Activated CD8-positive, alpha-beta memory T cell treated with anti-CD3 and anti-CD28 coated beads for 1 hour (primary cell): ENCODE results near the gene DDI2.

Experiments
- DNase-seq, 2 donors: peaks; one replicate each; pipeline ENCODE4 v3.0.0-alpha.2; 2020; ENCODE audit warnings: low read depth in 1 of 2; ENCODE audit errors: extremely low read depth in 1 of 2

The DDI2 gene

GRCh38 chr1:15605398-15606383 lies 11.6 kb upstream of the DDI2 start:
- no peak for DNase-seq

- DNase-seq = no peak
Measured at GRCh38 chr1:15609631-15610030, 7.6 kb upstream of the DDI2 start.

DNA sequence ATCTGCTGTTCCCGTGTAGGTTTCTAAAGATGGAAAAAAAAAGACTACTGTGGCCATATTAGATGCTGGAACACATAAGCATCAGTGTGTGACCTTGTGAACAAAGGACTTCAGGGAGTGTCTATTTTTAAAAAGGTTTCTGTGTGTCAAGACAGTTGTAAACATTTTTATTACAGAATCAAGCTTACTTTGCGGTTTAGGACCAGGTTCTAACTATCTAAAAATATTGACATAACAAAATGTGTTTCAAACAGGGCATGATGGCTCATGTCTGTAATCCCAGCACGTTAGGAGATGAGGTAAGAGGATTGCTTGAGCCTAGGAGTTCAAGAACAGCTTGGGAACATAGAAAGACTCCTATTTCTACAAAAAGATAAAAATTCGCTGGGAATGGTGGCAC lies 7.1 kb upstream of the DDI2 start:
- no peak for DNase-seq

DNA sequence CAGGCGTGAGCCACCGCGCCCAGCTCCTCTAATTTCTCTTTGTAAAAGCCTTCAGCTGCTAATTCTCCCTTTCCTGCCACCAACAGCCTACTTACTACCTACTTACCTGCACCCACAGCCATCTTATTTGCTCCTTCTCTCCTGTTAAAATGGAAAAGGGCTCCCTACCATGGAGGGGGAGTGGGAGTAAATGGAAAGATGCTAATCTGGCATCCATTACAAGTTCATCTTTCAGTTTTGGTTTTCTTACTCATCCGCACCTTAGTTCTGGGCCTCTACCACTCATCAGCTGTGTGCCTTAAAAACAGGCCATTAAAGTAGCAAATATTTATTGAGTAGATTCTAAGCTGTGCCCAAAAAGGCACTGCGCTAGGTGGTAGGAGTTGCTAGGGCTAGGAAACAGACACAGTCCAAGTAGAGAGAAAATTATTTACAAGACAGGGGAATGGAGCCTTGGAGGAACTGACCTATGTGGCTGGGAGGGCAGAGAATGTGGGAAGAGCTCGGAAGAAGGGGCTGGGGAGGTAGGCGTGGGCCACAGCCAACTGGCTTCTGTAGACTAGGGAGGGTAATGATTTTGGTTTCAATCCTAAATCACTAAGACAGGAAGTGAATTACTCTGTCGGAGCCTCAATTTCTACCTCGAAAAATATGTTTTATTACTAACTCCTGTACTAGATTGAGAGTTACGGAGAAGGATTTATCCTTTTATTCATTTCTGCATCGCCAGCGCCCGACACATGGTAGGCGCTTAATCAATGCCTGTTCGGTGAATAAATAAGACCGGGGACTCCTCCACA lies 685 bp upstream of the DDI2 start:
- no peak for DNase-seq

DNA sequence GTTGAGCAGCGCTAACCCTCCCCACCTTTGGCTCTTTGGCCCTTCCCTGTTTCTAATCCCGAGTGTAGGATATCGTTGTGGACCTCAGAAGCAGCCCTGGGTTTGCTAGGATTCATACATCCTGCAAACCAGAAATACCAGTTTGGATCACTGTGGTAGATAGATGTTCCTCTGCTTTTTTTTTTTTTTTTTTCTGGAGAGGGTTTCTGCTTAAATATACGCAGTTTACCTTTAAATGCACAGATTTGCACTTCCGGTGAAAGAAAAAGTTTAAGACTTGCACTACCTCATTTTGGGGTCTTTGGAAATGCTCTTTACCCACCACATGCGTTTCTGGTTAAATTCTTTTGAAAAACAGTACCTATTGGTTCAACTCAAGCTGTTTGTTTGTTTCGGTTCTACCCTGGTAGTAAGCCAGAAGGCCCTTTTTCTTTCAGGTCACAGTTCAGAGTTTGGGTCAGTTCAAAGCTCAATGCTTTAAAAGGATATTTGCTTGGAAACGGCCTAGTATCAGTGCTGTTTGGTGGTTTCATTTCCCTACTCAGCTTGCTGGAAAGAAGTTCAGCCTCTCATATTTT lies 908 bp downstream of the DDI2 start:
- no peak for DNase-seq

DNA sequence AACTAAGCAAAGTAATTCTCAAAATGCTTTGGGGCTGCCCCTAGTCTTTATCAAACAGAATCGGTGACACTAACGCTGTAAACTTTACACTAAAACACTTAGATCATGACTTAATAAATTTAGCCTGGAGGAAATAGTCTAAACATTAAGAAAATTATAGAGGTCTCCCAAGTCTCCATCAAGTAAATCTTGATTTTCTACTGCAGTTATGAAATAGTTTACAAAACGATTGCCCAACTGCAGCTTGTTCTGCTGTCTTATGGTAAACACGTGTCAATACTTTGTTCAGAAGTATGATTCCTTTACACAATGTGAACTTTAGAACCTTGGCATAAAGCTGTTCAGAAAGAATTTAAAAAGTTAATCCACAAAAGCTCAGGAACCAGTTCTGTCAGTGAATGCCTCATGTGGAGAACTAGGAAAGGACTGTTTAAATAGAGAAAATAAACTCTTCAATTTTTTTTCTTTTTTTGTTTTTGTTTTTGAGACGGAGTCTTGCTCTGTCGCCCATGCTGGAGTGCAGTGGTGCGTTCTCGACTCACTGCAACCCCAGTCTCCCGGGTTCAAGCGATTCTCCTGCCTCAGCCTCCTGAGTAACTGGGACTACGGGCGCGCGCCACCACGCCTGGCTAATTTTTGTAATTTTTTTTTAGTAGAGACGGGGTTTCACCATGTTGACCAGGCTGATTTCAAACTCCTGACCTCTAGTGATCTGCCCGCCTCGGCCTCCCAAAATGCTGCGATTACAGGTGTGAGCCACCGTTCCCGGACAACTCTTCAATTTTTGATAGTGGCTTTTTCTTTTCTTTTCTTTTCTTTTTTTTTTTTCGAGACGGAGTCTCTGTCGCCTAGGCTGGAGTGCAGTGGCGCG lies 1.6 kb downstream of the DDI2 start:
- DNase-seq = no peak

DNA sequence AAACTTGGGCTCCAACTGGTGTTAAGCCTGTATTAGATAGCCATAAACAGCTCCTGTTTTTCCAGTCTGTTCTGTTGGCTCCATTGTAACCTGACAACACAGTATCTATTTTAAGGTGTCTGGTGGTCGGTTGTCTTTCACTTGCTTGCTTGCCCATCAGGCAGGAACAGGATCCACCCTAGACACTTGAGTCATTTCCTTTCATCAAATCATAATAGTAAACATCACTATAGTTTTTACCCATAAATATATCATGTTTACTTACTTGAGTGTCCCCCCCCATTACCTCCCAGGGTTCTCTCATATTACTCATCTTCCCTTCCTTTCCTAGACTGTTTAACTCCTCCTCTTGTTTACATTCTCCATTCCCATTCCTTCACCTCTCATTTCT lies 2.9 kb downstream of the DDI2 start:
- no peak for DNase-seq

GRCh38 chr1:15620902-15621682 lies 3.8 kb downstream of the DDI2 start:
- DNase-seq = no peak

GRCh38 chr1:15621975-15622374 lies 4.7 kb downstream of the DDI2 start:
- no peak for DNase-seq

GRCh38 chr1:15622712-15623373 lies 5.6 kb downstream of the DDI2 start:
- DNase-seq = no peak

DNA sequence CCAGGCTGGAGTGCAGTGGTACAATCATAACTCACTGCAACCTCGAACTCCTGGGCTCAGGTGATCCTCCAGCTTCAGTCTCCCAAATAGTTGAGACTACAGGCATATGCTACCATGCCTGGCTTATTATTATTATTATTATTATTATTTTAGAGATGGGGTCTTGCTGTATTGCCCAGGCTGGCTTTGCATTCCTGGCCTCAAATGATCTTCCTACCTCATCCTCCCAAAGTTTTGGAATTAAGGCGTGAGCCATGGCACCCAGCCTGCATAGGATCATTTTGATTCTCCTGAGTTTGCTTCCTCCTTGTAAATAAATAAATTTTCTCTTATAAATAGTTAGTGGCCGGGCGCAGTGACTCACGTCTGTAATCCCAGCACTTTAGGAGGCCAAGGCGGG lies 6.2 kb downstream of the DDI2 start:
- no peak for DNase-seq

DNA sequence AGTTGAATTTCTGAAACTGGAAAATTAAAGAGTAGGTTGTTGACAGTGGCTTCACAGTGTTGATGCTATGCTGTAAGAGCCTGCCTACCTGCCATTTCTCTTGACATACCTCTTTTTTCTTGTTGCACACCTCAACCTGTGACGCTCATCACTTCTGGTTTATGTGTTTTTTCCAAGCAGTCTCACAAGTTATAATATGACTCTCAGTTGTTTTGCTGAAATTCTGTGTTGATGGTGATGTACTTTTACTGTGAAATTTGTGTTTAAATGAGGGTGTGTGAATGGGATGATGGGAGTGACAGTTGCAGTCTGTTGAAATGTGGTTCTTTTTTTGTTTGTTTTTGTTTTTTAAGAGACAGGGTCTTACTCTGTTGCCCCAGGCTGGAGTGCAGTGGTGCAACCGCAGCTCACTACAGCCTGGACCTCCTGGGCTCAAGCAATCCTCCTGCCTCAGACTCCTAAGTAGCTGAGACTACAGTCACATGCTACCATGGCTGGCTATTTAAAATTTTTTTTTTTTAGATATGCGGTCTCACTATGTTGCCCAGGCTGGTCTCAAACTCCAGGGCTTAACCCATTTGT lies 7.0 kb downstream of the DDI2 start:
- DNase-seq = no peak

- DNase-seq = no peak
Measured at GRCh38 chr1:15625056-15625917, 8.0 kb downstream of the DDI2 start.

DNA sequence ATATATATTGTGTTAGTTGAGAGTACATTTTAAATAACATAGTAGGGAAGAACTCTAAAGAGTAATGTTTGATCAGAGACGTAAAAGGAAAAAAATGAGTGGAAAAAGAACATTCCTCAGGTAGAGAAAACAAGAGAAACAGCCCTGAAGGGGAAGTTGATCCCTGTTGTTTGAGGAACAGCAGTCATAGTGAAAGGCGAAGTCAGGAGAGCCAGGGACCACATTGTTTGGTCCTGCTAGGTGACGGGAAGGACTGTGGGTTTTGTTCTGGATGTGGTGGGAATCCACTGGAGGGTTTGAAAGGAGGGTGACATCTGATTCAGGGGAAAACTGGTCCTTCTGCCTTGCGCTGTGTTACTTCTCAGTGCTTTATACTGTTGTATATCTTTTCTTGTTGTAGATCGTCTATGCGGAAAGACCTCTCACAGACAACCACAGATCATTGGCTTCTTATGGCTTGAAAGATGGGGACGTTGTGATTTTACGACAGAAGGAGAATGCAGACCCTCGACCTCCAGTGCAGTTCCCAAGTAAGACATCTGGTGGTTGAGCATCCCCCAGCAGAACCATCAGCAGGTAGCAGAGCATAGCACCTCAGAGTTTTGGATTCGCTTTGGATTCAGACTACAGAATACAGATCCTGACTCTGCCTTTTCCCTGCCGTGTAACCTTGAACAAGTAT lies 9.2 kb downstream of the DDI2 start:
- no peak for DNase-seq

DNA sequence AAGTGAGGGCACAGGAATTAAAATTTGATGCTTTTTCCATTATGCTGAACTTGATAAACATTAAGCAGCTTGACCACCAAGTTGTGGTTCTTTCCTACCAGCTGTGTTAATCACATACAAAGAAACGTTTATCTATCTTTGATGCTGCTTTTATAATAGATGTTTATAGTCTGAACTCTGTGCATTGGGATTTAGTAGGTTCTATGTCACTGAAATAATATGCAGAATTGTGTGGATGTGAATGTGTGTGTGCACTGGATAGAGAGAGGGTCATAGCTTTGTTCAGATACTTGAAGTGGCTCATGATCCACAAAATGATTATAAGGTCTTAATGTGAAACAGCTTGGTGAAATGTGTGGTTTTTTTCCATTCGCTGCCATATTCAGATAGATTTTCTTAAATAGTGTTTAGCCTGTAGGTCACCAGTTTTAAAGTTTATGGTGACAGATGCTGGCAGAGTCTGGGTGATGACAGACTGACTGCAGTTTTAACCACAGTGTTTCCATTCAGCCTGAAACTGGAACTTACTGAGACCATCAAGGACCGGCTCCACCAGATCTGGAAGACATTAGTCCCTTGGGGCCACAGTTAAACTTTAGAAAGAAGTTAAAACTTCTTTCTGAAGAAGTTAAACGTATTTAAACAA lies 10.2 kb downstream of the DDI2 start:
- no peak for DNase-seq

DNA sequence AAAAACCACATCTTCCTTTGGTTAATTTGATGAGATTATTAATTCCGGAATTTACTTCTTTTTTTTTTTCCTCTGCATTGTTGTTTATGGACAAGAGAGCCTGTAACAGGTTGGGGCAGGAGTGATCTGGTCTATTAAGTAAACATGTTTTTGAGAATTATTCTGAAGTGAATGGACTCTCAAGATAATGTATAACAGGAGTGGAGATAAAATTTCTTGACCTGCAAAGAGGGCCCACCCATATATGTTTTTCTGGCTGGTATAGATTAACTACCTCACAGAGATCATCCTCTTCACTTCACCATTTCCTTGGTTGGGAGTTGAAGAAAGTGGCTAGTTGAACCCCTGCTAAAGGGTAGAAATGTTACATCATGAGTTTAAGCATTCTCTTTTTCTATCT lies 10.7 kb downstream of the DDI2 start:
- DNase-seq = no peak
